GM21367 (cell line): ENCODE results near the gene CD151.

ENCODE experiments used
- ATAC-seq: cut with Tn5 transposase; IDR thresholded peaks from one replicate; pipeline ENCODE4 v1.9.1; 2021; ENCODE audit not compliant: unreplicated experiment

CD151 gene

GRCh38 chr11:827897-828192, 4.9 kb upstream of the CD151 start, which contains the start of gene CRACR2B:
TSS of gene CRACR2B (plus strand) at chr11:827919. CDS start at chr11:828608, 689 bp downstream.
- ATAC-seq = no peak

GRCh38 chr11:828506-829175, 4.1 kb upstream of the CD151 start:
- ATAC-seq = no peak

- ATAC-seq = no peak
Observed at GRCh38 chr11:829176-829846, 3.4 kb upstream of the CD151 start.

GRCh38 chr11:829847-830294, 2.9 kb upstream of the CD151 start:
- no peak for ATAC-seq

GRCh38 chr11:830295-831117, 2.2 kb upstream of the CD151 start:
- ATAC-seq = no peak

- no peak for ATAC-seq
Observed at GRCh38 chr11:831118-831864, 1.5 kb upstream of the CD151 start.

GRCh38 chr11:831961-832528, 707 bp upstream of the CD151 start:
- no peak for ATAC-seq

- no peak for ATAC-seq
Observed at GRCh38 chr11:833114-833791, 501 bp downstream of the CD151 start.

GRCh38 chr11:833849-834311, 1.1 kb downstream of the CD151 start:
- ATAC-seq = no peak

GRCh38 chr11:834371-835316, 1.9 kb downstream of the CD151 start:
- no peak for ATAC-seq

- no peak for ATAC-seq
Observed at GRCh38 chr11:836274-836673, 3.5 kb downstream of the CD151 start.

- ATAC-seq = no peak
Observed at GRCh38 chr11:836700-837099, 3.9 kb downstream of the CD151 start.

- no peak for ATAC-seq
Observed at GRCh38 chr11:837189-837989, 4.6 kb downstream of the CD151 start.

GRCh38 chr11:837990-838307, 5.2 kb downstream of the CD151 start:
- no peak for ATAC-seq

- ATAC-seq = no peak
Observed at GRCh38 chr11:838441-839279, 5.9 kb downstream of the CD151 start.

- ATAC-seq = no peak
Observed at GRCh38 chr11:839280-839623, 6.5 kb downstream of the CD151 start.

- no peak for ATAC-seq
Observed at GRCh38 chr11:839875-840617, 7.3 kb downstream of the CD151 start.
